Cardiac septum (tissue), 1 donor: ENCODE measurements around the gene UBE2G2. TPM values are rescaled to one million over a fixed set of nuclear protein-coding genes. Genes with fewer than 3 reads are reported as not detected.
"Not testable (repeated sequence)": the region's sequence is repeated elsewhere in the genome, so short reads cannot be mapped to it uniquely, and the experiment has no call there.

ENCODE experiments used
- DNase-seq: peaks from one replicate; pipeline ENCODE4 v3.0.0-alpha.2; 2020; ENCODE audit warnings: low spot score
- intact Hi-C: fragments of 100-400 bp; cut with DNase I; formaldehyde crosslinking; loops from one replicate; pipeline ENCODE4 v1.14.0; 2022
- total RNA-seq: library from RNA; stranded (reverse); fragmentation: NEBNext Ultra II Directional; extraction: Animal tissue kit (Norgen Biotek cat#: 25700); gene quantifications from one replicate; pipeline ENCODE4 v1.2.1, GENCODE V29; 2021
- donor health status: DM: no; HTN: no; CAD: no.

UBE2G2 gene
- total RNA-seq, 1 donor from 2014 or later = 69.7 TPM

DNA sequence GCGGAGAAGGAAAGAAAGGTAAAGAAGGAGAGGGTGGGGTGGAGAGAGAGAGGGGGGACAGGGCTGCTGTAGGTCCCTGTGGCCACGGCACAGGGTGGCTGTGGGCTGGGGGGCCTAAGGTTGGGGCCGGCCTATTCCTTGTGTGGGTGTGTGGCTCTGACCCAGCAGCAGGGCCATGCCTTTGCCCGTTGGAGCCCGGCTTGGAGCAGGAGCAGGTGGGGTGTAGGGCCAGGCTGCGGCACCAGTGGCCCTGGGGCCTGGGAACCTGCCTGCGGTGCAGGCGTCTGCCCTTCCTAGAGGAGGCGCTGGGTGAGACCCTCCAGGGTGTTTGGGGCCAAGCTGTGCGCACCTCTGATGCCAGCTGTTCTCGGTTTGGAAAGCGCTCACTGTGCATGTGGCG, 35.9 kb upstream of the UBE2G2 start:
- DNase-seq = no peak
- intact Hi-C loops = no loop called here

GRCh38 chr21:44836666-44837471, 35.2 kb upstream of the UBE2G2 start:
- DNase-seq = no peak

DNA sequence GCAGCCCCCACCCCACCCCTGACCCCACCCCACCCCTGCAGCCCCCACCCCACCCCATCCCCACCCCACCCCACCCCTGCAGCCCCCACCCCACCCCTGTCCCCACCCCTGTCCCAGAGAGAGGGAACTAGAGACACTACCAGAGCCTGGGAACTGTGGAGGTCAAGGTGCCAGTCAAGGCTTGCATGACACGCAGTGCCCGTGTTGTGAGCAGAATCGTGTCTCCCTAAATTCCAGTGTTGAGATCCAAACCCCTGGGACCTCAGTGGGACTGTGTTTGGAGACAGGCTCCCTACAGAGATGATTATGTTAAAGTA, 34.7 kb upstream of the UBE2G2 start:
- no peak for DNase-seq
- intact Hi-C loops = no loop called here

More at GRCh38 chr21:44836666-44837471, 35.2 kb upstream of the UBE2G2 start:
- intact Hi-C loops = no loop called here

- intact Hi-C loops = no loop called here
- no peak for DNase-seq
Measured at GRCh38 chr21:44835647-44835973, 34.0 kb upstream of the UBE2G2 start.

GRCh38 chr21:44834951-44835646, 33.5 kb upstream of the UBE2G2 start:
- no peak for DNase-seq
- intact Hi-C loops = no loop called here

GRCh38 chr21:44834231-44834950, 32.8 kb upstream of the UBE2G2 start:
- intact Hi-C loops = no loop called here

GRCh38 chr21:44833663-44834062, 32.0 kb upstream of the UBE2G2 start:
- DNase-seq = no peak
- intact Hi-C loops = no loop called here

More at GRCh38 chr21:44834231-44834950, 32.8 kb upstream of the UBE2G2 start:
- DNase-seq = no peak

- intact Hi-C loops, DNase-seq: not testable (repeated sequence)
Measured at GRCh38 chr21:44832516-44833255, 31.1 kb upstream of the UBE2G2 start.

- intact Hi-C loops = no loop called here
- DNase-seq = no peak
Measured at GRCh38 chr21:44831227-44831860, 29.7 kb upstream of the UBE2G2 start.

DNA sequence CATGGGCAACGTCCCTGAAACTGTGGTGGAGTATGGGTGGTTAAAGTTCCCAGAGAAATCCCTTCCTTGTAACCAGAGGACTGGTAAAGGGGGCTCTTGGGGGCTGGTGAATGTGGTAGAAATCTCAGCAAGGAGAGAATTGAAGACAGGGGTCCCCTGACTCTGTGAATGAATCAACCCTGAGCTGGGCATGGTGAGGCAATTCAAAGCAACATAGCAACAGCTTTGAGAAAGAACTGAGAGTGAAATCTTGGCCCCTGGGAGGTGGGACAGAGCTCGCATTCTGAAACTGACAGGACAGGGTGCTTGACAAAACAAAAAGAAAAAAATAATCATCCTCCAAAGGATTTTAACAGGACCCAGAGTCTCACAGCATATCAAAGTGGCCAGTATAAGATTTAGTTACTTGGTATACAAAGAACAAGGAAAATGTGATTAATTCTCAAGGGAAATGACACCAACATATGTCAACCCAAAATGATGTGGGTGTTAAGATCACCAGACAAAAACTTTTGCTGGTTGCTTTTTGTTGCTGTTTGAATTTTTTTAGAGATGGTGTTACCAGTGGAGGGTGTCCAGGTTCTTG, 28.0 kb upstream of the UBE2G2 start:
- no peak for DNase-seq
- intact Hi-C loops = no loop called here

DNA sequence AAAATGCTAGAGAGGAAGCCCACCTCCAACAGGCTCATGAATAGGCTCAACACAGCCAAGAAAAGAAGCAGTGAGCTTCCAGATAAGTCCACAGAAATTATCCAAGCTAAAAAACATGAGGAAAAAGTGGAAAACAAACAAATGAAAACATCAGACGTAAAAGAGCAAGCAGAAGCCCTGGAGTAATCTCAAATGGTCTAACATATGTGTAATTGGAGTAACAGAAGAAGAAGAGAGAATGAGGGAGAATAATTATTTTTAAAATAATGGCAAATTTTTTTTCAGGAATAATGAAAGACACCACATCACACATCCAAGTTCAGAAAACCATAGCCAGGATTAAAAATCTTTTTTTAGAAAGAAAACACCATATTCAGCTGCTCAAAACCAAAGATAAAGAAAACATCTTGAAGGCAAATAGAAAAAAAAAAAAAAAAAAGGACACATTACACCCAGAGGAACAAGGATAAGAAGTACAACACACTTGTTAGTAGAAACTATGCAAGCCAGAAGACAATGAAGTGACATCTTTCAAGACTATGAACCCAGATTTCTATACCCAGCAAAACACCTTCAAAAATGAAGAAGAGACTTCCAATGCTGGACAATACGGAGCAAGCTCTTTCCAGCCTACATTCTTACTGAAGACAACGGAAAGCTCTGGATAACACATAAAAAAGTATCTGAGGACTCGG, 26.9 kb upstream of the UBE2G2 start:
- intact Hi-C loops = no loop called here
- no peak for DNase-seq

GRCh38 chr21:44823179-44823660, 21.6 kb upstream of the UBE2G2 start:
- intact Hi-C loops = no loop called here
- DNase-seq = no peak

DNA sequence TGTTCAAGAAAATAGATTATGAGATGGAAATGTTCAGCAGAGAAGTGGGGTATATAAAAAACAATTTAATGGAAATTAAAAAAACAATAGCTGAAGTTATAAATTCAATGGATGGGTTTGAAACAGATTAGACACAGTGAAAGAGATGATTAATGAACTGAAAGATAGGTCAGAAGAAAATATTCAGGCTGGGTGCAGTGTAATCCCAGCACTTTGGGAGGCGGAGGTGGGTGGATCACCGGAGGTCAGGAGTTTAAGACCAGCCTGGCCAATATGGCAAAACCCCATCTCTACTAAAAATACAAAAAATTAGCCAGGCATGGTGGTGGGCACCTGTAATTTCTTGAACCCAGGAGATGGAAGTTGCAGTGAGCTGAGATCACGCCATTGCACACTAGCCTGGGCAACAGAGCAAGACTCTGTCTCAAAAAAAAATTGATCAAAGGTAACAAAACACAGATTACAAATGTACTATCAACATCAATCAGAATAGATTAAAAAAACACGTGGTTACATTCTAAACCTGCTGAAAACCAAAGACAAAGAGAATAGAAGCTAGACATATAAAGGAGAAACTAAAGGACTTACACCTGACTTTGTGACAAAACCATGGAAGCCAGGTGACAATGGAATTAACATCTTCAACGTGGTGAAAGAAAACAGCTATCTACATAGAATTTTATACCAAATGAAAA, 21.0 kb upstream of the UBE2G2 start:
- DNase-seq = no peak
- intact Hi-C loops = no loop called here

DNA sequence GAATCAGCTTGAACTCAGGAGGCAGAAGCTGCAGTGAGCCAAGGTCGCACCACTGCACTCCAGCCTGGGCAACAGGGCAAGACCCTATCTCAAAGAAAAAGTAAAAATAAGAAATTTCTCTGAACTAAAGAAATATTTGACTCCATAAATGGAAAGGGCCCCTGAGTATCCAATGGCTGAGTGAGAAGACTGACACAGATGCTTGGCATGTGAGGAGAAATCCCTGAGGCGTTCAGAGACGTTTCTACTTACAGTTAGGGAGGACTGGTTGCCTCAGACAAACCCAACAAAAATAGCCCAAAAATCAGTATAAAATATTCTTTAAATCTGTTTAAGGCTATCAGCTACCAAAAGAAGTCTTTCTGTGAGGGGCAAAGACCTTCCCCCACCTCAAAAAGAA, 19.2 kb upstream of the UBE2G2 start:
- intact Hi-C loops = no loop called here

GRCh38 chr21:44819283-44820243, 17.9 kb upstream of the UBE2G2 start:
- intact Hi-C loops = loop anchor here (2.0 to 10.0 kb wide), 2 partner anchors 51 to 115 kb away; no protein-coding TSS in a partner anchor

More for the DNA sequence above, 19.2 kb upstream of the UBE2G2 start:
- DNase-seq = no peak

GRCh38 chr21:44818640-44819011, 17.0 kb upstream of the UBE2G2 start:
- intact Hi-C loops = loop anchor here (2.0 to 10.0 kb wide), 2 partner anchors 52 to 116 kb away; no protein-coding TSS in a partner anchor
- no peak for DNase-seq

More at GRCh38 chr21:44819283-44820243, 17.9 kb upstream of the UBE2G2 start:
- DNase-seq = no peak
